GOT3 (cell line): ENCODE results near the gene CDK19.
"Not testable (repeated sequence)": the region's sequence is repeated elsewhere in the genome, so short reads cannot be mapped to it uniquely, and the experiment has no call there.

Experiments
- DNase-seq: peaks from one replicate; lab custom pipeline; 2025; ENCODE audit warnings: mixed read lengths; lab: John Stamatoyannopoulos, UW

Gene CDK19

DNA sequence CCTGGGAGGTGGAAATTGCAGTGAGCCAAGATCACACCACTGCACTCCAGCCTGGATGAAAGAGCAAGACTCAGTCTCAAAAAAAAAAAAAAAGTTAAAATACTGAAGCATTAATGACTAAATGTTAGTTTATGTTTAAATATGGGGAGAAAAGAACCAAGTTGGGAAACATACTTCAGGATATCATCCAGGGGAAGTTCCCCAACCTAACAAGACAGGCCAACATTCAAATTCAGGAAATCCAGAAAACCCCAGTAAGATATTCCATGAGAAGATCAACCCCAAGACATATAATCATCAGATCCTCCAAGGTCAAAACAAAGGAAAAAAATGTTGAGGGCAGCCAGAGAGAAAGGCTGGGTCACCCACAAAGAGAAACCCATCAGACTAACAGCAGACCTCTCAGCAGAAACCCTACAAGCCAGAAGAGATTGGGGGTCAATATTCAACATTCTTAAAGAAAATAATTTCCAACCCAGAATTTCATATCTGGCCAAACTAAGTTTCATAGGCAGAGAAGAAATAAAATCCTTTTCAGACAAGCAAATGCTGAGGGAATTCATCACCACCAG, 237.6 kb downstream of the CDK19 start:
- not testable (repeated sequence) for DNase-seq

DNA sequence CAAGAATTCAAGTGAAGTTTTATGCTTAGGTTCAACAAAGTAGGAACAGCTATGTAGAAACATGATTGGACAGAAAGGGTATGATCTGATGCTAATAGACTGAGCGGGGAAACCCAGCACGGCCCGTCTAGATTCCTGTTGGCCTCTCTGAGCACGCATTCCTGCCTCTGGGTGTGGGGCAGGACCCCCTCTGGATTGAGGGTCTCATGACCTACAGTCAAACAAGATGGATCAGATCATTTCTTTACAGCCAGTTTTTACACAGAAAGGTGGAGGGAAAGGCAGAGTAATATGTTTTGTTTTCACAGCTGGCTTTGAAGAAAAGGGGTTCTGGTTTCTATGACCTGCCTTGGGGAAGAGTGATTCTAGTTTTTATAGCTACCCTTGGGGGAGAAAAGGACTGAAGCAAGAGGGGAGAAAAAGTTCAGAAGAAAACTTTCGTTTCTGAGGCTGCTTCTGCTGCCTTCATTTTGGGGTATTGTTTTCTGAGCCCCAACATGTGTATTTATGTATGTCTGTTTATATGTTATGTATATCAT, 239.3 kb downstream of the CDK19 start:
- DNase-seq: no peak

GRCh38 chr6:110574817-110575216, 240.5 kb downstream of the CDK19 start:
- DNase-seq: no peak

- no peak for DNase-seq
Measured at GRCh38 chr6:110573537-110573936, 241.7 kb downstream of the CDK19 start.

DNA sequence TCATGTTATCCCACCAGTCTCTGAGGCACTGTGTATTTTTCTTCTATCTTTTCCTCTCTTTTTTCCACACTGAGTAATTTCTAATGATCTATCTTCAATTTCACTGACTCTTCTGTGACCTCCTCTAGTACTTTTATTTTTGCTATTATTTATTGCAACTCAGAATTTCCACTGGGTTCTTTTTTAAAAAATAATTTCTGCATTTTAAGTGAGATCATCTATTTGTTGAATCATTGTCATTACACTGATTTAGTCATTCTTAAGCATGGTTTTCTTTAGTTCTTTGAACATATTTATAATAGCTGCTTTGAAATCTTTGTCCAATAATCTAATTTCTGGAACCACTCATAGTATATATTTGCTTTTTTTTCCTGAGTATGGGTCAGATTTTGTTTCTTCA, 242.1 kb downstream of the CDK19 start:
- no peak for DNase-seq

DNA sequence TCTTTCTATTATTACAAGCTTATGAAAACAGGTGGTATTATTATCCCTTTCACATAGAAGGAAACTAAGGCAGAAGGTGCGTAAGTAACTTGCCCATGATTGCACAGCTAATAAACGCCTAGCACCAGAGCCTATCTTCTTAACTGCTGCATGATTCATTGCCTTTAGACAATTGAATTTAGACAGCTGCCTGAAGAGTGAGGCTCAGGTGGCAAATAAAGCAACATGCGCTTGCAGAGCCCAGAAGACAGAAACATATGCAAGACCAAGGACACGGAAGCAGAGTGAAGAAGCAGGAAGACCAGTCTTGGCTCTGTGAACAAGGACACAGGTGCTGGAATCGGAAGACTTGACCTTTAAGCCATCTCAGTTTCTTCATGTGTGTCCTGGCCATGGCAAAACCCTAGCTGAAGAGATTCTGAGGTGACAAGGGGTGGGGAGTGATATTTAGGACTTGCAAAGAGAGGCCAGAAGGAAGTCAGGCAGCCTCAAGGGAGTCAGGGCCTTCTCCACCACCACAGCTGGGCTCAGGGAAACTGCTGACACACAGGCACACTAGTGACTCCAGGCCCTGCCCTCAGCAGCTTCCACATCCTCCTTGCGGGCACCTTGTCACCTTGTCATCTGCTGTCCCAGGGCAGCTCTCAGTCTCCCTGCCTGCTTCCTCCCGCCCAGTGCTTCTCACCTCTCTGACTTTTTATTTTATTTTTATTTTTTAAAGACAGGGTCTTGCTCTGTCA, 247.1 kb downstream of the CDK19 start:
- no peak for DNase-seq

DNA sequence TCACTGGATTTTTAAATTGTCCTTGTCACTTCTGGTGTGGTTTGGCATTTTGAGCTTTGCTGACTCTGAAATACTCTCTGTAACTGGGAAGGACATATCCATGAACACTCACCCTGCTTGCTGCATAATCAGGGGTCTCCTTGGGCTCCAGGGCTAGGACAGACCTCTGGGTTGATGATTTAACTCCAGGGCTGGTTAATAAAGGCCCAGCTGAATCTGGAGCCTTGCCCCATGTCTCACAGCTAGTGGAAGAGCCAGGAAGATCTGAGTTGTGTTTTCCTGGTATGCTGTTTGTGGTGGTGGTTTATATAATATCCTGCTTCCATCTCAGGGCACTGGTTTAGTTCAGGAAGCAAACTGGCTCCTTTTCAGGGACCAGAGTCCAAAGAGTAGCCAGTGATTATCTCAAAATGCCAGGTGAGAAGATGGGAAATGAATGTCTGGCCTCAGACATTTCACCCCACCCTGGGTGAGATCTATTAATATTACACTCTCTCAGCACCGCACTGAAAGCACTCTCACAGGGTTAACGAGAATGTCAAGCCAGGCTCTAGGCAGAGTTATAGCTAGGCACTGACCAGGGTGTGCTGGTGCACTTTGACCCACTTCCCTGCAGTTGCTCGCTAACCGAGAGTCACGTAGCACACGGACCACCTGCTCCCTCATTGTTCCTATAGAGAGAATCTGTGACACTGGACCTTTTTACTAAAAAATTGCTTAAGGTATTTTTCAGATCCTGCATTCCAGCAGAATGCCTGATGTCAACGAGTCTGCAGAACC, 248.7 kb downstream of the CDK19 start:
- no peak for DNase-seq

- DNase-seq: no peak
Measured at GRCh38 chr6:110564703-110565421, 250.4 kb downstream of the CDK19 start.

DNA sequence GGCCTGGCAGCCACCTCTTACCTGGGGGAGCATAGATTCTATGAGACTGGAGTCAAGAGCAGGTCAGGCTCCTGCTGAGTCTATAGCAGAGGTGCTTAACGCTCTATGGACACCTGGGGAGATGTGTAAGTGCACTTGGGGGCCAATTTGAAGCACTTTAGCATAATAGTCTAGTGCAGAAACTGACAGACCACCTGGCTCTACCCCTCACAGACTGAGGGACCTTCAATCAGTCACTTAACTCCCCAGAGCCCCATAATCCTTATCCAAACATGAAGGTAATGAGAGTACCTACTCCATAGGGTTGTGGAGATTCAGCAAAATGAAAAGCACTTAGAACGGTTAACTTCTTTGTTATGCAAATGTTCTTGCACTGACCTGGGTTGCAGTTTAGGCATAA, 251.6 kb downstream of the CDK19 start:
- DNase-seq: no peak

- no peak for DNase-seq
Measured at GRCh38 chr6:110562316-110562915, 252.9 kb downstream of the CDK19 start.

- DNase-seq: no peak
Measured at GRCh38 chr6:110561696-110562095, 253.6 kb downstream of the CDK19 start.

GRCh38 chr6:110561008-110561396, 254.3 kb downstream of the CDK19 start:
- no peak for DNase-seq

DNA sequence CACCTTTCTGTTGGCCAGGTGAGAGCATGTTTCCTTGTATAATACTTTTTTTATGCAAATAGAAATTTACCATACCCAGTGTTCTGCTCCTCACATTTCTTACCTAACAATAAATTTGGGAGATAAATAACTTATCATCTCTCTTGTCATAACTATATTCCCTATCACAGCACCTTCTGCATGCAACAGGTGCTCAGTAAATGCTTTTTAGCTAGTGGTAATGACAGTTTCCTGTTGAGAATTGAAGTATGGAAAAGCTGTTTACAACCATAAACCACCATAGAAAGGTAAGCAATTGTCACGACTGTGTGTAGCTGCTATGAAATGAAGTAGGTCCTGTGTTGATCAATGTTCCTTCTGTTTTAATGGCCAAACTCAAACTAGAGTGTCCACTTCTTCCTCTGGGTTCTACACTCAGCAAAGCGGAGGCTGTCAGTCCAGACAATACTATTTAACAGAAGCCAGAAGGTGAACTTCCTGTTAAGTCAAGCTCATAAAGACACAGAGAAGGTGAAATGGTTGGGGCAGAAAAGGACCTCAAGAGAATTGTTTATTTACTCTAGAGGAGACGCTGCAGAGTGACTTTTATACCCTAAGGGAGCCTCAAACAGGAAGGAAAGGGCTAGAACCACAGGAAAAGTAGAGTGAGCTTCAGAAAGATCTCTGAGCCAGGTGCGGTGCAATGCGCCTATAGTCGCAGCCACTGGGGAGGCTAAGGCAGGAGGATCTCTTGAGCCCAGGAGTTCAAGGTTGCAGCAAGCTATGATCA, 254.8 kb downstream of the CDK19 start:
- no peak for DNase-seq
